ENCODE results near the gene PPFIBP1.

PPFIBP1 gene

GRCh38 chr12:27551172-27551840 is 27.3 kb downstream of the PPFIBP1 start:
- TF ChIP-seq CTCF (IDR thresholded peaks at IDR 0.05; ENCODE audit: low read depth, low read length) = no peak
- no peak for DNase-seq (ENCODE audit: low read depth in 2 of 2)
- H3K4me3 ChIP-seq (replicated peaks in 1 of 2; ENCODE audit: low read depth in 2 of 2, low read length in 2 of 2) = no peak overlapping the region

- TF ChIP-seq CTCF (IDR thresholded peaks at IDR 0.05; ENCODE audit: low read depth, low read length) = no peak
- no peak for DNase-seq (ENCODE audit: low read depth in 2 of 2)
These were observed 28.2 kb downstream of the PPFIBP1 start for GRCh38 chr12:27552235-27552634.

GRCh38 chr12:27552886-27553560 is 29.0 kb downstream of the PPFIBP1 start:
- DNase-seq (ENCODE audit: low read depth in 2 of 2) = peak in 1 of 2 donors; percentile 52
- TF ChIP-seq CTCF (IDR thresholded peaks at IDR 0.05; ENCODE audit: low read depth, low read length) = no peak
- H3K4me3 ChIP-seq (replicated peaks in 1 of 2; ENCODE audit: low read depth in 2 of 2, low read length in 2 of 2) = no peak overlapping the region

More at GRCh38 chr12:27552235-27552634, 28.2 kb downstream of the PPFIBP1 start:
- no peak overlapping the region for H3K4me3 ChIP-seq (replicated peaks in 1 of 2; ENCODE audit: low read depth in 2 of 2, low read length in 2 of 2)

GRCh38 chr12:27553941-27554340 is 29.9 kb downstream of the PPFIBP1 start:
- DNase-seq (ENCODE audit: low read depth in 2 of 2) = peak in 1 of 2 donors; percentile 38
- H3K4me3 ChIP-seq (replicated peaks in 1 of 2; ENCODE audit: low read depth in 2 of 2, low read length in 2 of 2) = peak overlapping the region in 1 of 2 donors; percentile 5
- TF ChIP-seq CTCF (IDR thresholded peaks at IDR 0.05; ENCODE audit: low read depth, low read length) = no peak

GRCh38 chr12:27554421-27555186 is 30.6 kb downstream of the PPFIBP1 start:
- peak overlapping the region in 1 of 2 donors; percentile 27 for H3K4me3 ChIP-seq (replicated peaks in 1 of 2; ENCODE audit: low read depth in 2 of 2, low read length in 2 of 2)

GRCh38 chr12:27555361-27555760 is 31.4 kb downstream of the PPFIBP1 start:
- no peak for DNase-seq (ENCODE audit: low read depth in 2 of 2)
- no peak for TF ChIP-seq CTCF (IDR thresholded peaks at IDR 0.05; ENCODE audit: low read depth, low read length)
- peak overlapping the region in 1 of 2 donors; percentile 6 for H3K4me3 ChIP-seq (replicated peaks in 1 of 2; ENCODE audit: low read depth in 2 of 2, low read length in 2 of 2)

More at GRCh38 chr12:27554421-27555186, 30.6 kb downstream of the PPFIBP1 start:
- DNase-seq (ENCODE audit: low read depth in 2 of 2) = peak; percentile 69 to 90
- TF ChIP-seq CTCF (IDR thresholded peaks at IDR 0.05; ENCODE audit: low read depth, low read length) = no peak

Data from cardiac fibroblast (primary cell).